Measurements from ENCODE around the gene SLC47A1. TPM values are rescaled to one million over a fixed set of nuclear protein-coding genes. Genes with fewer than 3 reads are reported as not detected.
"Not testable (repeated sequence)": the region's sequence is repeated elsewhere in the genome, so short reads cannot be mapped to it uniquely, and the experiment has no call there.

Gene SLC47A1
- polyA plus RNA-seq, 1 donor, result 1.1 TPM

- 90% methylated on average over 4 of the region's 9 CpGs for WGBS (ENCODE audit: insufficient coverage, low lambda C conversion rate)
- Histone ChIP-seq H3K27me3 (ENCODE audit: control insufficient read depth, insufficient read depth, low read length) (no peaks in the 10 kb centered on the region), H3K36me3 (ENCODE audit: control insufficient read depth, insufficient read depth, low read length) (no peaks in the 10 kb centered on the region), H3K4me1 (ENCODE audit: control insufficient read depth, insufficient read depth, low read length) (peaks cover 12% of the 10 kb centered on the region), H3K4me3 (ENCODE audit: low read length) (no peak overlapping the region), H3K27ac (ENCODE audit: low read length) (no peak overlapping the region), H3K9me3 (ENCODE audit: control insufficient read depth, low read depth, low read length) (no peaks in the 10 kb centered on the region)
- DNase-seq, result no peak
Observed at GRCh38 chr17:19523690-19524089, 10.0 kb upstream of the SLC47A1 start.

GRCh38 chr17:19526950-19527349, 6.7 kb upstream of the SLC47A1 start:
- H3K4me1 ChIP-seq (ENCODE audit: control insufficient read depth, insufficient read depth, low read length); H3K4me3 ChIP-seq (ENCODE audit: low read length); H3K36me3 ChIP-seq (ENCODE audit: control insufficient read depth, insufficient read depth, low read length); H3K9me3 ChIP-seq (ENCODE audit: control insufficient read depth, low read depth, low read length); DNase-seq; H3K27ac ChIP-seq (ENCODE audit: low read length); H3K27me3 ChIP-seq (ENCODE audit: control insufficient read depth, insufficient read depth, low read length): not testable (repeated sequence)
- no CpG with 5 or more reads among the region's 4 CpGs for WGBS (ENCODE audit: insufficient coverage, low lambda C conversion rate)

GRCh38 chr17:19531780-19532501, 1.7 kb upstream of the SLC47A1 start:
- H3K4me3 ChIP-seq (ENCODE audit: low read length), result no peak overlapping the region

DNA sequence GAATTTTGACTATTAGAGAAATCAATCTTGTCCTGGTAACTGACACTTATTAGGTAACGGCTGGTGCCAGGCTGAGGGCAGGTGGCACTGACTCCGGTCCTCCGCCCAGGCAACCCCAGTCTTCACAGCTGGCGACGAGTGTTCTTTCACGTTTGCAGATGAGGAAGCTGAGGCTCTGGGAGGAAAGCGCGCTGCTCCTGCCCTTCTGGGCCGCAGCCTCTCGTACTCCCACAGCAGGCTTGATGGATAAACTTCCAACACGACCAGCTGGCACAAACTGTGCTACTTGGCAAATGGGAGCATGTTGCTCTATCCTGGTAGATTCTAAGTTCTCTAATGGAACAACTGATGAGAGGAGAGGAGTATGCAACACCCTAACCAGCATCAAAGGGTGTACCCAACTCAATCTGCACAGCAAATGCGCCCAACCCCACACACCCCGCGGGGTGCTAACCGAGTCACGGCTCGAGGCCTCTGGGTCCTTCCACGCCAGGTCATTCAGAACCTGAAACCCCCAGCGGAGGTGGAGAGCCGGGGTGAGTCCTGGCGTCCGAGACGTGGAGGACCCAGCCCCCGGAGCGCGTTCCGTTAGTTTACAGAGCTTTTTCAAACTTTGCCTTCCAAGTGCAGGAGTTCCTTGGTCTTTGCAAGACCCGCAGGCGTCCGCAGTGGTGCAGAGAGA, 477 bp upstream of the SLC47A1 start:
- no CpG with 5 or more reads among the region's 30 CpGs for WGBS (ENCODE audit: insufficient coverage, low lambda C conversion rate)
- Histone ChIP-seq H3K9me3 (ENCODE audit: control insufficient read depth, low read depth, low read length) (no peaks in the 10 kb centered on the region), H3K4me1 (ENCODE audit: control insufficient read depth, insufficient read depth, low read length) (peaks cover 12% of the 10 kb centered on the region), H3K36me3 (ENCODE audit: control insufficient read depth, insufficient read depth, low read length) (no peaks in the 10 kb centered on the region), H3K4me3 (ENCODE audit: low read length) (peak overlapping the region; percentile 18), H3K27ac (ENCODE audit: low read length) (no peak overlapping the region), H3K27me3 (ENCODE audit: control insufficient read depth, insufficient read depth, low read length) (peaks cover 29% of the 10 kb centered on the region)
- DNase-seq, result no peak

More at GRCh38 chr17:19531780-19532501, 1.7 kb upstream of the SLC47A1 start:
- no peaks in the 10 kb centered on the region for H3K36me3 ChIP-seq (ENCODE audit: control insufficient read depth, insufficient read depth, low read length)
- H3K9me3 ChIP-seq (ENCODE audit: control insufficient read depth, low read depth, low read length), result no peaks in the 10 kb centered on the region
- peaks cover 29% of the 10 kb centered on the region for H3K27me3 ChIP-seq (ENCODE audit: control insufficient read depth, insufficient read depth, low read length)
- H3K27ac ChIP-seq (ENCODE audit: low read length), result no peak overlapping the region
- H3K4me1 ChIP-seq (ENCODE audit: control insufficient read depth, insufficient read depth, low read length), result peaks cover 8% of the 10 kb centered on the region
- no peak for DNase-seq
- WGBS (ENCODE audit: insufficient coverage, low lambda C conversion rate), result no CpG with 5 or more reads among the region's 8 CpGs

- Histone ChIP-seq H3K4me3 (ENCODE audit: low read length) (peak overlapping the region; percentile 58), H3K9me3 (ENCODE audit: control insufficient read depth, low read depth, low read length) (no peaks in the 10 kb centered on the region), H3K27me3 (ENCODE audit: control insufficient read depth, insufficient read depth, low read length) (peaks cover 29% of the 10 kb centered on the region), H3K27ac (ENCODE audit: low read length) (no peak overlapping the region), H3K4me1 (ENCODE audit: control insufficient read depth, insufficient read depth, low read length) (peaks cover 18% of the 10 kb centered on the region), H3K36me3 (ENCODE audit: control insufficient read depth, insufficient read depth, low read length) (no peaks in the 10 kb centered on the region)
- DNase-seq, result no peak
- WGBS (ENCODE audit: insufficient coverage, low lambda C conversion rate), result 33% methylated on average over 1 of the region's 19 CpGs
Observed at GRCh38 chr17:19534562-19535149, 1.0 kb downstream of the SLC47A1 start.

- no peaks in the 10 kb centered on the region for H3K9me3 ChIP-seq (ENCODE audit: control insufficient read depth, low read depth, low read length)
- H3K4me1 ChIP-seq (ENCODE audit: control insufficient read depth, insufficient read depth, low read length), result peaks cover 18% of the 10 kb centered on the region
- no peak overlapping the region for H3K4me3 ChIP-seq (ENCODE audit: low read length)
- no peak for DNase-seq
- H3K27ac ChIP-seq (ENCODE audit: low read length), result no peak overlapping the region
- H3K27me3 ChIP-seq (ENCODE audit: control insufficient read depth, insufficient read depth, low read length), result peaks cover 27% of the 10 kb centered on the region
- 80% methylated on average over 1 of the region's 6 CpGs for WGBS (ENCODE audit: insufficient coverage, low lambda C conversion rate)
- no peaks in the 10 kb centered on the region for H3K36me3 ChIP-seq (ENCODE audit: control insufficient read depth, insufficient read depth, low read length)
Observed at GRCh38 chr17:19537111-19537510, 3.5 kb downstream of the SLC47A1 start.

GRCh38 chr17:19538095-19539039, 4.7 kb downstream of the SLC47A1 start:
- H3K27ac ChIP-seq (ENCODE audit: low read length), result peak overlapping the region; percentile 61
- WGBS (ENCODE audit: insufficient coverage, low lambda C conversion rate), result no CpG with 5 or more reads among the region's 14 CpGs

GRCh38 chr17:19539040-19539399, 5.4 kb downstream of the SLC47A1 start:
- Histone ChIP-seq H3K36me3 (ENCODE audit: control insufficient read depth, insufficient read depth, low read length) (no peaks in the 10 kb centered on the region), H3K9me3 (ENCODE audit: control insufficient read depth, low read depth, low read length) (no peaks in the 10 kb centered on the region), H3K4me1 (ENCODE audit: control insufficient read depth, insufficient read depth, low read length) (peaks cover 18% of the 10 kb centered on the region), H3K27me3 (ENCODE audit: control insufficient read depth, insufficient read depth, low read length) (peaks cover 12% of the 10 kb centered on the region), H3K4me3 (ENCODE audit: low read length) (no peak overlapping the region), H3K27ac (ENCODE audit: low read length) (peak overlapping the region; percentile 61)
- no peak for DNase-seq
- no CpG with 5 or more reads among the region's 7 CpGs for WGBS (ENCODE audit: insufficient coverage, low lambda C conversion rate)

More at GRCh38 chr17:19538095-19539039, 4.7 kb downstream of the SLC47A1 start:
- peaks cover 17% of the 10 kb centered on the region for H3K27me3 ChIP-seq (ENCODE audit: control insufficient read depth, insufficient read depth, low read length)
- peak; percentile 93 to 96 for DNase-seq
- H3K4me1 ChIP-seq (ENCODE audit: control insufficient read depth, insufficient read depth, low read length), result peaks cover 18% of the 10 kb centered on the region
- H3K9me3 ChIP-seq (ENCODE audit: control insufficient read depth, low read depth, low read length), result no peaks in the 10 kb centered on the region
- no peaks in the 10 kb centered on the region for H3K36me3 ChIP-seq (ENCODE audit: control insufficient read depth, insufficient read depth, low read length)
- H3K4me3 ChIP-seq (ENCODE audit: low read length), result no peak overlapping the region

DNA sequence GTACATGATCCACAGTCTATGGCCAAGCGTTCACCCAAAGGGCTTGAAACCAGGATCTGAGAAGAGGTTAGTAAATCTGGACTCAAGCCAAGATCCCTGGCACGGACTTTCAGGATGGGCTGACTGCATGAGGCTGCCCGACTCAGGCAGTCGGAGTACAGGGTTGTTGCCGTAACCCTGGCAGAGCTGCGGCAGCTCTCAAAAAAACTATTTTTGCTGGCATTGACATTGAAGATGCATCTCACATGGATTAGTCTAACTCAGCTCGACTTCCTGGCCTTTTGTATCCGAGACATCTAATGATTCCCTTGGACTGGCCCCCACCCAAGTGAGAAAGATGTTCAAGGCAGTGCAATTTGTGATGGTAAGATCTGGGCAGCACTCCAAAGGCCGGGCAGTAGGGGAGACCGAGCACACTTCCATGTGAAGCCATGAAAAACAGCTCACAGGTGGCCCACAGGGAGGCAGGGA, 6.2 kb downstream of the SLC47A1 start:
- DNase-seq, result no peak
- no peak overlapping the region for H3K27ac ChIP-seq (ENCODE audit: low read length)
- no peaks in the 10 kb centered on the region for H3K9me3 ChIP-seq (ENCODE audit: control insufficient read depth, low read depth, low read length)
- peaks cover 4% of the 10 kb centered on the region for H3K27me3 ChIP-seq (ENCODE audit: control insufficient read depth, insufficient read depth, low read length)
- peaks cover 14% of the 10 kb centered on the region for H3K4me1 ChIP-seq (ENCODE audit: control insufficient read depth, insufficient read depth, low read length)
- WGBS (ENCODE audit: insufficient coverage, low lambda C conversion rate), result no CpG with 5 or more reads among the region's 10 CpGs
- no peak overlapping the region for H3K4me3 ChIP-seq (ENCODE audit: low read length)
- H3K36me3 ChIP-seq (ENCODE audit: control insufficient read depth, insufficient read depth, low read length), result no peaks in the 10 kb centered on the region

Measured in large intestine (tissue), 3 donors.